Transverse colon (tissue), 4 donors: ENCODE results near the gene HDAC7. TPM values are rescaled to one million over a fixed set of nuclear protein-coding genes. Genes with fewer than 3 reads are reported as not detected.

Experiments used
- DNase-seq: peaks from one replicate; pipeline ENCODE4 v3.0.0-alpha.2; 2019
- H3K27ac ChIP-seq, 4 donors: fragments of 200-600 bp; sonication (generic); 2 replicates each; pipeline ENCODE4 v1.5.1; 2016 to 2018; ENCODE audit warnings: inconsistent platforms in 4 of 4
- H3K27me3 ChIP-seq: fragments of 200-600 bp; sonication (generic); 2 replicates; pipeline ENCODE4 v1.5.1; 2017; ENCODE audit warnings: inconsistent platforms
- H3K36me3 ChIP-seq, 4 donors: fragments of 200-600 bp; sonication (generic); 2 replicates each; pipeline ENCODE4 v1.5.1; 2017 to 2019; ENCODE audit warnings: inconsistent platforms in 4 of 4
- H3K4me1 ChIP-seq, 4 donors: fragments of 200-600 bp; sonication (generic); 2 replicates each; pipeline ENCODE4 v1.5.1; 2017 to 2020; ENCODE audit warnings: inconsistent platforms in 4 of 4
- H3K4me3 ChIP-seq, 4 donors: fragments of 200-600 bp; sonication (generic); 1 replicate in 1 of 4; 2 replicates in 3 of 4; pipeline versions ENCODE4 v1.5.1 to v1.6.1; 2017 to 2019; ENCODE audit warnings: inconsistent platforms in 4 of 4
- H3K9me3 ChIP-seq, 2 donors: fragments of 200-600 bp; sonication (generic); 2 replicates each; pipeline ENCODE4 v1.5.1; 2017 to 2019; ENCODE audit warnings: inconsistent platforms in 2 of 2
- CTCF ChIP-seq, 5 experiments: fragments of 200-600 bp in 3 of 5; fragments of 450-650 bp in 2 of 5; sonication (generic) in 3 of 5; IDR thresholded peaks; 1 replicate in 2 of 5; 2 replicates in 3 of 5; pipeline ENCODE4 v1.5.1; 2016 to 2017; ENCODE audit warnings: antibody characterized with exemption in 5 of 5, inconsistent platforms in 3 of 5, mild to moderate bottlenecking in 2 of 5, moderate library complexity in 1 of 5
- EP300 ChIP-seq: sonication (generic); formaldehyde crosslinking; IDR thresholded peaks from one replicate; pipeline ENCODE4 v1.6.1; 2017; ENCODE audit warnings: antibody characterized with exemption, low read depth
- POLR2A ChIP-seq: fragments of 450-650 bp; IDR thresholded peaks from one replicate; pipeline ENCODE4 v1.6.1; 2016; ENCODE audit warnings: antibody characterized with exemption, mild to moderate bottlenecking, moderate library complexity
- POLR2AphosphoS5 ChIP-seq, 3 donors: sonication (generic); formaldehyde crosslinking; IDR thresholded peaks; one replicate each; pipeline ENCODE4 v1.6.1; 2016; ENCODE audit warnings: antibody characterized with exemption in 3 of 3
- WGBS, 2 donors: methylation state at CpG; one replicate each; pipeline ENCODE4 v1.1.5; 2018; ENCODE audit warnings: low coverage in 1 of 2; 5-methylcytosine and 5-hydroxymethylcytosine counted together
- in situ Hi-C, 4 donors: fragments of 200-750 bp; cut with MboI; loops; one replicate each; pipeline versions ENCODE4 v1.15.0 to v1.15.1; 2017; ENCODE audit warnings: low sequenced_read_pairs in 3 of 4, low pct_ligation_motif_present in 1 of 4, low pct_unique_long_range_greater_than_20kb in 1 of 4
- intact Hi-C: fragments of 100-400 bp; cut with DNase I; formaldehyde crosslinking; loops from one replicate; pipeline ENCODE4 v1.15.1; 2023; ENCODE audit warnings: low total_unique reads
- total RNA-seq, 4 donors: library from RNA; depleted of rRNA; stranded (reverse); fragments of >200 nt; gene quantifications; one replicate each; pipeline ENCODE4 v1.1.0, GENCODE V29; 2016

The HDAC7 gene
- total RNA-seq, 4 donors from 2014 or later, result 19.4 to 133 (median 28.3) TPM

- Histone ChIP-seq H3K27ac (no peak overlapping the region), H3K4me3 (no peak overlapping the region), H3K4me1 (no peaks in the 10 kb centered on the region), H3K27me3 (no peaks in the 10 kb centered on the region), H3K36me3 (peaks cover 0 to 25% (median 6%) of the 10 kb centered on the region in 4 donors), H3K9me3 (no peaks in the 10 kb centered on the region)
- in situ Hi-C loops (loop anchor here in 1 of 4 donors (25.0 kb wide), 1 partner anchor 305 kb away; the partner anchor contains the start of gene ASB8), intact Hi-C loops (no loop called here)
- 92 to 95% methylated on average over 4 to 17 of the region's 17 CpGs for WGBS, 2 donors
- no peak for DNase-seq
- no peak for TF ChIP-seq EP300
- TF ChIP-seq POLR2AphosphoS5 (IDR thresholded peaks at IDR 0.05), result no peak
- no peak for TF ChIP-seq POLR2A
- TF ChIP-seq CTCF (IDR thresholded peaks at IDR 0.05), result no peak
These were observed 37.2 kb upstream of the HDAC7 start for GRCh38 chr12:47856721-47857575.

- Histone ChIP-seq H3K4me1 (no peaks in the 10 kb centered on the region), H3K9me3 (no peaks in the 10 kb centered on the region), H3K4me3 (no peak overlapping the region), H3K36me3 (peaks cover 0 to 25% (median 7%) of the 10 kb centered on the region in 4 donors), H3K27me3 (no peaks in the 10 kb centered on the region), H3K27ac (no peak overlapping the region)
- intact Hi-C loops (no loop called here), in situ Hi-C loops (loop anchor here in 1 of 4 donors (25.0 kb wide), 1 partner anchor 306 kb away; the partner anchor contains the start of gene ASB8)
- WGBS, 2 donors, result 95% methylated on average over 1 of the region's 1 CpG; no CpG with 5 or more reads in 1 of the 2 donors
- DNase-seq, result no peak
- TF ChIP-seq CTCF (IDR thresholded peaks at IDR 0.05) (no peak), EP300 (no peak), POLR2A (no peak), POLR2AphosphoS5 (IDR thresholded peaks at IDR 0.05) (no peak)
These were observed 36.4 kb upstream of the HDAC7 start for GRCh38 chr12:47856094-47856493.

GRCh38 chr12:47855502-47855901, 35.8 kb upstream of the HDAC7 start:
- intact Hi-C loops (no loop called here), in situ Hi-C loops (loop anchor here in 1 of 4 donors (25.0 kb wide), 1 partner anchor 307 kb away; the partner anchor contains the start of gene ASB8)
- Histone ChIP-seq H3K4me1 (no peaks in the 10 kb centered on the region), H3K36me3 (peaks cover 0 to 25% (median 10%) of the 10 kb centered on the region in 4 donors), H3K27ac (no peak overlapping the region), H3K4me3 (no peak overlapping the region), H3K27me3 (no peaks in the 10 kb centered on the region), H3K9me3 (no peaks in the 10 kb centered on the region)
- no peak for DNase-seq
- 79 to 100% methylated on average over 1 to 2 of the region's 2 CpGs for WGBS, 2 donors
- TF ChIP-seq EP300, result no peak
- no peak for TF ChIP-seq CTCF (IDR thresholded peaks at IDR 0.05)
- TF ChIP-seq POLR2A, result no peak
- no peak for TF ChIP-seq POLR2AphosphoS5 (IDR thresholded peaks at IDR 0.05)

GRCh38 chr12:47854531-47854930, 34.8 kb upstream of the HDAC7 start:
- Histone ChIP-seq H3K4me1 (no peaks in the 10 kb centered on the region), H3K9me3 (no peaks in the 10 kb centered on the region), H3K27me3 (no peaks in the 10 kb centered on the region), H3K36me3 (peaks cover 0 to 25% (median 10%) of the 10 kb centered on the region in 4 donors), H3K4me3 (no peak overlapping the region), H3K27ac (no peak overlapping the region)
- WGBS, 2 donors, result 95% methylated on average over 5 of the region's 5 CpGs; no CpG with 5 or more reads in 1 of the 2 donors
- DNase-seq, result no peak
- intact Hi-C loops, result no loop called here
- TF ChIP-seq EP300, result no peak
- TF ChIP-seq POLR2AphosphoS5 (IDR thresholded peaks at IDR 0.05), result no peak
- TF ChIP-seq CTCF (IDR thresholded peaks at IDR 0.05), result no peak
- no peak for TF ChIP-seq POLR2A
- in situ Hi-C loops, result loop anchor here in 1 of 4 donors (25.0 kb wide), 1 partner anchor 308 kb away; the partner anchor contains the start of gene ASB8
